OCI-LY3 (cell line): ENCODE data around the gene SORCS1.

Experiments
- CTCF ChIP-seq: fragments of 200-600, 300-600 bp; sonication (generic); IDR thresholded peaks from 2 replicates; pipeline ENCODE4 v1.5.1; 2014; ENCODE audit warnings: antibody characterized with exemption, low read length, low read depth
- EZH2phosphoT487 ChIP-seq: fragments of 200-600 bp; shearing (Covaris generic); IDR thresholded peaks from 2 replicates; pipeline ENCODE4 v1.6.1; 2018; ENCODE audit warnings: antibody characterized with exemption, mixed run types, low read depth

- no peak for TF ChIP-seq CTCF
- TF ChIP-seq EZH2phosphoT487 = no peak
Observed at GRCh38 chr10:106877574-106877973, 286.9 kb downstream of the SORCS1 start.
